ENCODE data around the gene ABCC12.
"Not testable (repeated sequence)": the region's sequence is repeated elsewhere in the genome, so short reads cannot be mapped to it uniquely, and the experiment has no call there.

ABCC12 gene

GRCh38 chr16:48155926-48156789 lies at the start of gene ABCC12:
Gene ABCC12 (minus strand): TSS chr16:48155993. CDS start chr16:48146424, 9,569 bp downstream.
- DNase-seq (ENCODE audit: low read depth in 2 of 2) = no peak

GRCh38 chr16:48204825-48205151 lies 49.0 kb upstream of the ABCC12 start:
- no peak for DNase-seq (ENCODE audit: low read depth in 2 of 2)

- DNase-seq (ENCODE audit: low read depth in 2 of 2) = no peak
Observed at GRCh38 chr16:48203974-48204824, 48.4 kb upstream of the ABCC12 start.

DNA sequence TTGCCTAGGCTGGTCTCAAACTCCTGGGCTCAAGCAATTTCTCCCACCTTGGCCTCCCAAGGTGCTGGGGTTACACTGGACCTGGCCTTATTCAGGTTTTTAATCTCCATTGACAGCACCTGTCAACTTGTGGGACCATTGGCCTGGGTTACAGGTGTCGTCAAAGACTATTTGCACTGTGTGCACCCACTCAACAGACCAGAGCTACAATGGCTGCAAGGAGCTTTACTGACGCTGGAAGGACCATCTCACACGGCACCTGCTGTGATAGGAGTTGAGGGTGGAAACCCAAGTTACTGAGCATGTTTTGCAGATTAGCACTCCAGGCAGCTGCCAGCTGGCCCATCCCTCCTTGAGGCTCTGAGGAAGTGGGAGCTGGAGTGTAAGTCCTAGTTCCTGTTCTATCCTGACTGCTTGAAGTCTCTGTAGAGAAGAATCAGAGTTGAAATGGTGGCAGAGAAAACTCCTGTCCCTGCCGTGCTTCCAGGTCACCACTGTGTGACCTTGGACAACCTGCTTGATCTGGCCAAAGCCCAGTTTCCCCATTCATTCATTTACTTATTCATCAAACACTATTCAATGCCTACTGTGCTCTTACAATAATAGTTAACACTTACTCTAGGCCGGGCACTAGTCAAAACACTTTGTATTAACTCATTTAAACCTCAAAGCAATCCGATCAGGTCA lies 45.9 kb upstream of the ABCC12 start:
- no peak for DNase-seq (ENCODE audit: low read depth in 2 of 2)

GRCh38 chr16:48197294-48197693 lies 41.5 kb upstream of the ABCC12 start:
- DNase-seq (ENCODE audit: low read depth in 2 of 2) = no peak

DNA sequence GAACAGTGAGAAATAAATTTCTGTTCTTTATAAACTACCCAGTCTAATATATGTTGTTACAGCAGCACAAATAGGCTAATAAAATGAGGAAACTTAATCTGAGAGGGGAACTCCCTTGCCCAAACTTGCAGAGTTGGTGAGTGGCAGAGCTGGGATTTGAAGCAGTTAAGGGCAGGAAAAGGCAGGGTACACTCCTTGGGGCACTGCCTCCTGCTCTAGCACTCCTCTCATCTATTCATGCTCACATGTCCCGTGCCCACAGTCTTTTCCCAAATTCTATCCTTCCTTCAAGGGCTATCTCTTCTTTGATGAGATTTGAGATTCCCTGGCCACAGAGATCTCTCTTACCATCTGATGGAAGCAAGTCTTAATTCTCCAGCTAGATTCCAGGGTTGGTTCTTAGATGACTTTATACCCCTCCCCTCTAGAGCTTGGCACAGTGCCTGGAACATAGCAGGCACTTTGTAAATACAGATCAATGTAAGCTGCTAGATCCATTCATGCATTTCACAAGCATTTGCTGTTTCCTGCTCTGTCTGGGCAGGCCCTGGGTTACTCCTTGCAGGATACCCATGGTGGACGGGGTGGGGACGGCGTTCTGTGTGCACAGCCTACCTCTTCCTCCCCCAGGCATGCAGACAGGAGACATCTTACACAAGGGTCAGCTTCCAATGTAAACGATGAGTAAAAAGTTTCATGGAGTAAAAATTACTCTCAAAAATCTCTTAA lies 39.2 kb upstream of the ABCC12 start:
- DNase-seq (ENCODE audit: low read depth in 2 of 2) = no peak

DNA sequence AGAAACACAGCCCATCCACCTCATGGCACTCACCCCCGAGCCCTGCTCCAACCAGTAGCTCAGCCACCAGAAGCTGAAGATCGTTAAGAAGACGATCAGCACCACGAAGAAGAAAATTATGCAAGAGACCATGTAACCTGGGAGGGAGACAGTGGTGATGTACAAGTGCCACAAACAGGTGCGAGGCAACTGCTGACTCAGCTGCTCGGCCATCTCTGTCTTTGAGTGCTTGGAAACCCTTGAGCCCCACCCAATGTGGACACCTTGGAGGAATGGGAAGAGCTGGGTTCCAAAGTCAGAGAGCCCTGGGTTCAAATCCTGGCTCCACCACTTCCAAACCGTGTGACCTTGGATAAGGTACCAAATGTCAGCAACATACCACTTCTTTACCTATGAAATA lies 38.1 kb upstream of the ABCC12 start:
- DNase-seq (ENCODE audit: low read depth in 2 of 2) = no peak

GRCh38 chr16:48188449-48189102 lies 32.8 kb upstream of the ABCC12 start:
- DNase-seq (ENCODE audit: low read depth in 2 of 2) = no peak

DNA sequence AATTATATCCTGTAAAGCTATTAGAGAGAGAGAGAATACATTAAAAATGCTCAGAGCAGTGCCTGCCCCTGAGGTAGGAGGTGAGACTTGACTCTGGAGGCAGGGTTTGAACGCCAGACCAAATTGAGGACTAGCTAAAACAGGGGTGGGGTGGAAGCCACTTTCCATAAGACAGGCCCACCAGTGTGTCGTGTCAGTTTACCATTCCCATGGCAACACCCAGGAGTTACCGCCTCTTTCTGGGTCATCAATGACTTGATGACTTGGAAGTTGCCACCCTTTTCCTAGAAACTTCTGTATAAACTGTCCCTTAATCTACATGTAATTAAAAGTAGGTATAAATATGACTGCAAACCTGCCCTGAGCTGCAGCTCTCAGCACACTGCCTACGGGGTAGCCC lies 32.0 kb upstream of the ABCC12 start:
- DNase-seq (ENCODE audit: low read depth in 2 of 2) = no peak

- DNase-seq (ENCODE audit: low read depth in 2 of 2) = no peak
Observed at GRCh38 chr16:48184681-48185080, 28.9 kb upstream of the ABCC12 start.

GRCh38 chr16:48182979-48183537 lies 27.3 kb upstream of the ABCC12 start:
- DNase-seq (ENCODE audit: low read depth in 2 of 2) = no peak

DNA sequence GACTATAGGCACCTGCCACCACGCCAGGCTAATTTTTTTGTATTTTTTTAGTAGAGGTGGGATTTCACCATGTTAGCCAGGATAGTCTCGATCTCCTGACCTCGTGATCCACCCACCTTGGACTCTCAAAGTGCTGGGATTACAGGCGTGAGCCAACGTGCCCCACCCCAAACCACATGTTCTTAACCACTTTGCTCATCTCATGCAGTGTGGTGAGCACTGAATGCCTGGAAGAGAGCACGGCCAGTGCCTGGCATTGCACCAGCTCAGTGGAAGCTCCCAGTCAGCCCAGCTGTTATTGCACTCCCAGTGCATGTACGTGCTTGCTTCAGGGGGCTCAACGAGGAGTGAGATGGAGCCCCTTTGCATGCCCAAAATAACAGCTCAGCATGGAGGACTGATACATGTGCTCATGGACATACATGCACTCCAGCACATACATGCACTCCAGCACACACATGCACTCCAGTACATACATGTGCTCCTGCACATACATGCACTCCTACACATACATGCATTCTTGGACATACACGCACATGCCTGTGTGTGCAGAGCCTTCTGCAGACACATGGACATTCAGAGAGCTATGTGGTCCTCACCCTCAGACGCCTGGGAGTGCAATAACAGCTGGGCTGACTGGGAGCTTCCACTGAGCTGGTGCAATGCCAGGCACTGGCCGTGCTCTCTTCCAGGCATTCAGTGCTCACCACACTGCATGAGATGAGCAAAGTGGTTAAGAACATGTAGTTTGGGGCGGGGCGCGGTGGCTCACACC lies 26.1 kb upstream of the ABCC12 start:
- DNase-seq (ENCODE audit: low read depth in 2 of 2) = not testable (repeated sequence)

DNA sequence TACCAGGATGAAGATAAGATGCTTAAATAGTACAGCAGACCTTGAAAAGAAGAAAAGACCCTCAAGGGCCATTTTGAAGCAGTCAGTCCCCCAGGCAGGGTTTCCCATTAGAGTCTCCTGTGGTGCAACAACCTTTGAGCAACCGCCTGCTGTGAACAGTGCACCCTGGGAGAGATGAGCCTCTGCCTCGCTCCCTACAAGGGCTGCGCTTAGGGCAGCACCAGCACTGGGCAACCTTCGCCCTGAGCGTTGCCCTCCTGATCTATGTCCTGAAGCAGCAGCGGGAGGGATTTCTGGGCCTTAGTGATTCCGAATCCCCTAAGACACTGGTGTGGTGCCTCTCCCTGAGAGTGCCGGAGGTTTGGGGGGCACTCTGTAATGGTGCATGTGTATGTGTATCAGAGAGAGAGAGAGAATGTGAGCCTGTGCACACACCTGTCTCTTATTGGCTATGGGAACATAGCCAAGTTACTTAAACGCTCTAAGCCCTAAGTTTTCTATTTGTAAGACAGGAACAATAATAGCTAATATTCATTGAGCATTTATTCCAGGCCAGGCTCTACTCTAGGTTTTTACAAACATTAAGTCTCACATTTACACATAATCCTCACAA lies 25.2 kb upstream of the ABCC12 start:
- no peak for DNase-seq (ENCODE audit: low read depth in 2 of 2)

DNA sequence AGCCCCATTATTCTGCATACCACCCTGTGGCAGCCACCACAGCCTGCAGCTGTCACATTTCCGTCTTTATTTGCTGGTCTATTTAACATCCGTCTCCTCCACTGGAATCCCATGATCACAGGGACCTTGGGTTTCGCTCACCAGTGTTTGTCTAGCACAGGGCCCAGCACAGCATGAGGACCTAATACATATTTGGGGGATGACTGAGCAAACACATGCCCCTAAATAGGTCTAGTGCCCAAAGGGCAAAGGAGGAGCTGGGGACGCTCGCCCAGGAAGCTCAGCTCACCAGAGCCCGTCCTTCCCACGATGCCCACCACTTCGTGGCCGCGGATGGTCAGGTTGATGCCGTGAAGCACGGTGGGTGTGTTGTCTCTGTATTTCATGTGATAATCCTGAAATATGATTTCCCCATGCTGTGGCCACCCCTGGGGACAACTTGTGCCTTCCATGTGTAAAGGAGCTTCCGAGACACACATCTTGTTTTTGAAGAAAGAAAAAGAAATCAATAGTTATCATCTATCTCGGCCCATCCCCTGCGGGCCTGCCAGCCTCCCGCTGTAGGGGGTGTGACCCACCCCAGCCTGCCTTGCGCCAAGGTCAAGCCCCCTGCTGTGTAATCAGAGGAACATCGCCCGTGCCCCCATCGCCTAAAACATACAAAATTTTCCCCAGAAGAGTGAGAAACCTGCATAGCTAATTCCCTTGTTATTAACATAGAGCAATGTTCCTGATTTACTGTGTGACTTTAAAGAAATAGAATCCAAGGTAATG lies 21.0 kb upstream of the ABCC12 start:
- DNase-seq (ENCODE audit: low read depth in 2 of 2) = no peak

GRCh38 chr16:48173889-48174288 lies 18.1 kb upstream of the ABCC12 start:
- DNase-seq (ENCODE audit: low read depth in 2 of 2) = no peak

GRCh38 chr16:48172682-48173081 lies 16.9 kb upstream of the ABCC12 start:
- DNase-seq (ENCODE audit: low read depth in 2 of 2) = no peak

- DNase-seq (ENCODE audit: low read depth in 2 of 2) = no peak
Observed at GRCh38 chr16:48169896-48170295, 14.1 kb upstream of the ABCC12 start.

- DNase-seq (ENCODE audit: low read depth in 2 of 2) = no peak
Observed at GRCh38 chr16:48168075-48168474, 12.3 kb upstream of the ABCC12 start.

GRCh38 chr16:48166617-48167016 lies 10.8 kb upstream of the ABCC12 start:
- not testable (repeated sequence) for DNase-seq (ENCODE audit: low read depth in 2 of 2)

Measured in stimulated activated CD8-positive, alpha-beta memory T cell treated with anti-CD3 and anti-CD28 coated beads, Interleukin-2, amount 100 ng/mL, for 1 hour (primary cell).